MM.1S (cell line): ENCODE results near the gene RFC3.

Experiments
- DNase-seq: peaks from one replicate; pipeline ENCODE4 v3.0.0-alpha.2; 2015
- H2AFZ ChIP-seq: fragments of 300-600 bp; sonication (generic); 2 replicates; pipeline ENCODE4 v1.6.0; 2016; ENCODE audit warnings: antibody characterized with exemption, low read length
- H3F3A ChIP-seq: fragments of 300-600 bp; sonication (generic); 2 replicates; pipeline ENCODE4 v1.6.1; 2016; ENCODE audit warnings: mild to moderate bottlenecking, antibody characterized with exemption, low read length, moderate library complexity, mixed read lengths; ENCODE audit not compliant: insufficient read depth
- H3K27ac ChIP-seq: fragments of 300-600 bp; sonication (generic); 2 replicates; pipeline ENCODE4 v1.5.1; 2016; ENCODE audit warnings: mild to moderate bottlenecking, low read length
- H3K27me3 ChIP-seq: fragments of 300-600 bp; sonication (generic); replicated peaks from 2 replicates; pipeline ENCODE4 v1.6.0; 2016; ENCODE audit warnings: low read length; ENCODE audit not compliant: insufficient read depth
- H3K36me3 ChIP-seq: fragments of 300-600 bp; sonication (generic); replicated peaks from 2 replicates; pipeline ENCODE4 v1.6.1; 2016; ENCODE audit warnings: mild to moderate bottlenecking, low read length, mixed read lengths; ENCODE audit not compliant: insufficient read depth
- H3K4me1 ChIP-seq: fragments of 300-600 bp; sonication (generic); 2 replicates; pipeline ENCODE4 v1.6.1; 2016; ENCODE audit warnings: low read length, mixed read lengths
- H3K4me2 ChIP-seq: fragments of 300-600 bp; sonication (generic); 2 replicates; pipeline ENCODE4 v1.6.0; 2016; ENCODE audit warnings: low read depth, low read length
- H3K4me3 ChIP-seq: fragments of 300-600 bp; sonication (generic); 2 replicates; pipeline ENCODE4 v1.5.1; 2016; ENCODE audit warnings: low read length, mixed read lengths
- H3K79me2 ChIP-seq: fragments of 300-600 bp; sonication (generic); 2 replicates; pipeline ENCODE4 v1.6.1; 2016; ENCODE audit warnings: mixed run types, low read length, mixed read lengths
- H3K9ac ChIP-seq: fragments of 300-600 bp; sonication (generic); 2 replicates; pipeline ENCODE4 v1.6.1; 2016; ENCODE audit warnings: low read length, mixed read lengths
- H3K9me2 ChIP-seq: fragments of 300-600 bp; sonication (generic); replicated peaks from 2 replicates; pipeline ENCODE4 v1.6.1; 2016; ENCODE audit warnings: mild to moderate bottlenecking, low read length, mixed read lengths; ENCODE audit not compliant: insufficient read depth
- H3K9me3 ChIP-seq: fragments of 300-600 bp; sonication (generic); replicated peaks from 2 replicates; pipeline ENCODE4 v1.6.1; 2016; ENCODE audit warnings: mild to moderate bottlenecking, low read length, mixed read lengths; ENCODE audit not compliant: insufficient read depth
- H4K20me1 ChIP-seq: fragments of 300-600 bp; sonication (generic); 2 replicates; pipeline ENCODE4 v1.6.1; 2016; ENCODE audit warnings: mild to moderate bottlenecking, low read length, moderate library complexity, mixed read lengths; ENCODE audit not compliant: insufficient read depth
- EZH2 ChIP-seq: fragments of 300-600 bp; sonication (generic); optimal IDR thresholded peaks from 2 replicates; pipeline ENCODE3; 2017; ENCODE audit warnings: low read depth, mild to moderate bottlenecking, antibody characterized with exemption, low read length, mixed read lengths
- EZH2phosphoT487 ChIP-seq: fragments of 300-600 bp; sonication (generic); IDR thresholded peaks from 2 replicates; pipeline ENCODE4 v1.6.1; 2018; ENCODE audit warnings: antibody characterized with exemption, low read length
- TF ChIP-seq, protein P1 (sequence below): fragments of 300-600 bp; sonication (generic); IDR thresholded peaks from 2 replicates; pipeline ENCODE4 v1.5.1; 2016; ENCODE audit warnings: antibody characterized with exemption, low read length, mixed read lengths

RFC3 gene

DNA sequence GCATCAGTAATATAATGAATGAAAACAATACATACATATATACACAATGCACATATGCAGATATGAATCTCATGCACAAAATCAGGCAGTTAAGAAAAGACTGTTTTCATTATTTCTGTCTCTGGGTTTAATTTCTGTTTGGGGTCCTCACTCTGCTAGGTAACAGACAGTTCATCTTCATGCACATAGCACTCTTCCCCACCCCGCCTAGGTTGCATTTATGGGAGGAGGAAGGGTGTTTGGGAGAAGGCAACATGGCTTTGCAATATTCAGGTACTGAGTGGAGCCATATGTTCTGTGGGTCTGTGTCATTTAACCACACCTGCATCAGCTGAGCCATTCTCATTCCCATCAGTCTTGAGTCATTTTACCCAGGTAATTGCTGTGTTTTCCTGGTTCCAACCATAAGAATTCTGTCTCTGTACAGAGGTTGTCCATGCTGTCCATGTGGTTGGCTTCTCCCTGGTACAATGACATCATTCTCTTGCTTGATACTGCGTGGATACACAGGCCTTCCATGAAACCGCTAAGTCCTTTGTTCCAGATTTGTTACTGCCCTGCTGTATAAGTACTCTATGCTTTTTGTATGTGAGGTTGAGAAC is 45.3 kb downstream of the RFC3 start:
- DNase-seq: no peak
- H3K79me2 ChIP-seq: no peaks in the 10 kb centered on the region
- H3K27ac ChIP-seq: no peak overlapping the region

DNA sequence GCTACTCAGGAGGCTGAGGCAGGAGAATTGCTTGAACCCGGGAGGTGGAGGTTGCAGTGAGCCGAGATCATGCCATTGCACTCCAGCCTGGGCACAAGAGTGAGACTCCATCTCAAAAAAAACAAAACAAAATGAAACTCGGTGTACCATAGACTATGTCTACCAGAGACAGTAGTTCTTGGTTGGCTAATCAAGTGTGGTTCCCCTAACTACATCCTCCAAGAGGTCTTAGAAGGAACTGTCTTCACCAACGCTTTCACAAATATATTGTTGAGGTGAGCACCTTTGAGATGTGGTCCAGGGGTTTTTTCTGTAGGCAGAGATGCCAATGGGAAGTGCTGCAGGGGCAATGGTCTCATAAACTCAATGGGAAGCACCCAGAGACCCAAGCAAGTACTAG is 48.0 kb downstream of the RFC3 start:
- Histone ChIP-seq H3K9ac (no peak overlapping the region), H3K79me2 (no peaks in the 10 kb centered on the region), H3K27ac (no peak overlapping the region), H3F3A (no peaks in the 10 kb centered on the region), H3K9me3 (no peaks in the 10 kb centered on the region), H3K4me1 (no peaks in the 10 kb centered on the region), H3K27me3 (no peaks in the 10 kb centered on the region), H3K9me2 (no peaks in the 10 kb centered on the region), H2AFZ (no peak overlapping the region), H4K20me1 (no peaks in the 10 kb centered on the region), H3K36me3 (no peaks in the 10 kb centered on the region), H3K4me2 (no peak overlapping the region), H3K4me3 (no peak overlapping the region)
- no peak for DNase-seq
- TF ChIP-seq, protein P1, sequence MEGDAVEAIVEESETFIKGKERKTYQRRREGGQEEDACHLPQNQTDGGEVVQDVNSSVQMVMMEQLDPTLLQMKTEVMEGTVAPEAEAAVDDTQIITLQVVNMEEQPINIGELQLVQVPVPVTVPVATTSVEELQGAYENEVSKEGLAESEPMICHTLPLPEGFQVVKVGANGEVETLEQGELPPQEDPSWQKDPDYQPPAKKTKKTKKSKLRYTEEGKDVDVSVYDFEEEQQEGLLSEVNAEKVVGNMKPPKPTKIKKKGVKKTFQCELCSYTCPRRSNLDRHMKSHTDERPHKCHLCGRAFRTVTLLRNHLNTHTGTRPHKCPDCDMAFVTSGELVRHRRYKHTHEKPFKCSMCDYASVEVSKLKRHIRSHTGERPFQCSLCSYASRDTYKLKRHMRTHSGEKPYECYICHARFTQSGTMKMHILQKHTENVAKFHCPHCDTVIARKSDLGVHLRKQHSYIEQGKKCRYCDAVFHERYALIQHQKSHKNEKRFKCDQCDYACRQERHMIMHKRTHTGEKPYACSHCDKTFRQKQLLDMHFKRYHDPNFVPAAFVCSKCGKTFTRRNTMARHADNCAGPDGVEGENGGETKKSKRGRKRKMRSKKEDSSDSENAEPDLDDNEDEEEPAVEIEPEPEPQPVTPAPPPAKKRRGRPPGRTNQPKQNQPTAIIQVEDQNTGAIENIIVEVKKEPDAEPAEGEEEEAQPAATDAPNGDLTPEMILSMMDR: no peak
- TF ChIP-seq EZH2: no peak
- no peak for TF ChIP-seq EZH2phosphoT487

More for the DNA sequence above, 45.3 kb downstream of the RFC3 start:
- Histone ChIP-seq H3K9ac (no peak overlapping the region), H3K4me3 (no peak overlapping the region), H3K9me2 (no peaks in the 10 kb centered on the region), H3K4me1 (no peaks in the 10 kb centered on the region), H4K20me1 (no peaks in the 10 kb centered on the region), H3K36me3 (no peaks in the 10 kb centered on the region), H3K9me3 (no peaks in the 10 kb centered on the region), H3F3A (no peaks in the 10 kb centered on the region), H2AFZ (no peak overlapping the region), H3K4me2 (no peak overlapping the region), H3K27me3 (no peaks in the 10 kb centered on the region)
- TF ChIP-seq EZH2phosphoT487: no peak

DNA sequence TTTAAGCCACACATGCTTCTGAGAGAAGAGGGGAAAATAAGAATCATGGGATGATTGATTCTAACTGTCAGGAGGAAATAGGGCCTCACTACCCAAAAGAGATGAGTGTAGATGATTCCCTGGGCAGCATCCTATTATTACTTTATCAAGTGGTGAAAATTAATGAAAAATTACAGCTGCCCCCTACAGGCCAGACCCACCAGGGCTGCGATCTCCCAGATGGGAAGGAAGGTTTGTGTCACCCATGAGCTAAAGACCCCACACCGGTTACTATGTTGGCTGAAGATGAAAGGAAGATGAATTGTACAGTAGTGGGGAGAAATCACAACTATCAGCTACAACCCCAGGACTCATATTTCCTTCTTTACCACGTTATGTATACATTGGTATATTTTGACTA is 49.5 kb downstream of the RFC3 start:
- Histone ChIP-seq H2AFZ (no peak overlapping the region), H3F3A (no peaks in the 10 kb centered on the region), H3K9me3 (no peaks in the 10 kb centered on the region), H3K4me3 (no peak overlapping the region), H3K4me1 (no peaks in the 10 kb centered on the region), H3K4me2 (no peak overlapping the region), H3K9me2 (no peaks in the 10 kb centered on the region), H4K20me1 (no peaks in the 10 kb centered on the region), H3K27ac (no peak overlapping the region), H3K36me3 (no peaks in the 10 kb centered on the region), H3K79me2 (no peaks in the 10 kb centered on the region), H3K9ac (no peak overlapping the region), H3K27me3 (no peaks in the 10 kb centered on the region)
- DNase-seq: no peak
- TF ChIP-seq, protein P1: no peak
- TF ChIP-seq EZH2phosphoT487: no peak
- TF ChIP-seq EZH2: no peak

DNA sequence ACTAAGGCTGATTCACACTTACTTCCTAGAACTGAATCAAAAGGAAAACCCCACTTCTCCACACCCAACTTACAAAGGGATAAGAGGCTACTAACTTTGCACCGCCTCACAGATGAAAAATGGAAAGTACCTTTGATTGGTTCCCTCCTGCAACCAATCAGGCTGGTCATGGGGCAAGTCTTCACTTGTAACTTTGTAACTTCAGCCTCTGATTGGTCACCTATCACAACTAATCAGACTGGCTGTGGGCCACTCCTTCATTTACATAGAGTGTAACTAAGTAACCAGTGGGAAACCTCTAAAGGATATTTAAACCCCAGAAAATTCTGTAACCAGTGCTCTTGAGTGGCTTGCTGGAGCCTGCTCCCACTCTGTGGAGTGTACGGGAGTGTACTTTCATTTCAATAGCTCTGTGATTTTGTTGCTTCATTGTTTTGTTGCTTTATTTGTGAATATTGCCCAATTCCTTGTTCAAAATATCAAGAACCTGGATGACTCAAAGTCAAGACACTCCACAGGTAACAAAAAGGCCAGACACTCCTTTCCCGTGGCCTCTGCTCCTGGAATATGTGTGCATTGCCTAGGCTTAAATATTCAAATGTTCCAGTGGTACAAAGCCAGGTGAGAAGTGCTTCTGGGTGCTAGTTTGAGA is 50.5 kb downstream of the RFC3 start:
- Histone ChIP-seq H3K4me1 (no peaks in the 10 kb centered on the region), H3F3A (no peaks in the 10 kb centered on the region), H3K4me2 (no peak overlapping the region), H3K27ac (no peak overlapping the region), H4K20me1 (no peaks in the 10 kb centered on the region), H3K79me2 (no peaks in the 10 kb centered on the region), H2AFZ (no peak overlapping the region), H3K36me3 (no peaks in the 10 kb centered on the region), H3K4me3 (no peak overlapping the region), H3K9ac (no peak overlapping the region), H3K9me3 (no peaks in the 10 kb centered on the region), H3K27me3 (no peaks in the 10 kb centered on the region), H3K9me2 (no peaks in the 10 kb centered on the region)
- TF ChIP-seq EZH2 (no peak), EZH2phosphoT487 (no peak)
- TF ChIP-seq, protein P1: no peak
- no peak for DNase-seq
